HepG2 (cell line): ENCODE measurements around the gene FCN3. TPM values are rescaled to one million over a fixed set of nuclear protein-coding genes. Genes with fewer than 3 reads are reported as not detected.

ENCODE experiments used
- ATAC-seq: fragments of 200-7000 bp; cut with Tn5 transposase; 3 replicates; pipeline ENCODE4 v1.9.1; 2020; ENCODE audit warnings: mild to moderate bottlenecking, moderate library complexity
- BruUV-seq: library from RNA; stranded (reverse); fragments of 400-500 nt; replicated peaks from 2 replicates; lab custom pipeline; 2021; lab: Mats Ljungman, UMichigan
- CTCF ChIA-PET: fragments of 300-600 bp; formaldehyde crosslinking; extraction: SDS; loops from one replicate; lab custom pipeline; 2021; ENCODE audit warnings: low total read pairs, inconsistent platforms, low intra/inter-chr PET ratio; lab: Yijun Ruan, JAX
- POLR2A ChIA-PET: fragments of 350-600 bp; sonication (Branson Sonifier 250); formaldehyde crosslinking; loops from one replicate; lab custom pipeline; 2020; ENCODE audit warnings: antibody characterized with exemption, inconsistent platforms; lab: Yijun Ruan, JAX
- DNase-seq: peaks from one replicate; pipeline ENCODE4 v3.0.0-alpha.2; 2015; ENCODE audit warnings: low spot score
- FAIRE-seq: peaks from 3 replicates; lab custom pipeline; 2011; peaks lifted over from hg19 to GRCh38; lab: Jason Lieb, UNC
- H2AFZ ChIP-seq: one replicate; pipeline ENCODE4 v1.6.1; 2011; ENCODE audit warnings: low read length, inconsistent platforms
- H3K27ac ChIP-seq: fragments of 300-600 bp; 3 replicates; pipeline ENCODE4 v1.8.0; 2011; ENCODE audit warnings: mixed run types, mild to moderate bottlenecking, mixed read lengths, low read length, inconsistent platforms; ENCODE audit not compliant: insufficient read depth; ENCODE audit errors: extremely low read length
- H3K27me3 ChIP-seq, 2 experiments: fragments of 200-600 bp in 1 of 2; 2 replicates in 1 of 2; 3 replicates in 1 of 2; pipeline versions ENCODE4 v1.6.0 to v1.8.0; 2011; ENCODE audit warnings: low read length in 2 of 2, mild to moderate bottlenecking in 2 of 2, moderate library complexity in 2 of 2, inconsistent platforms in 1 of 2; ENCODE audit not compliant: insufficient read depth in 2 of 2, control insufficient read depth in 1 of 2
- H3K36me3 ChIP-seq, 2 experiments: fragments of 200-600 bp in 1 of 2; replicated peaks in 1 of 2; 2 replicates in 1 of 2; 3 replicates in 1 of 2; pipeline versions ENCODE4 v1.5.1 to v1.8.0; 2011; ENCODE audit warnings: low read length in 2 of 2, inconsistent platforms in 1 of 2; ENCODE audit not compliant: insufficient read depth in 2 of 2, control insufficient read depth in 1 of 2
- H3K4me1 ChIP-seq: 2 replicates; pipeline ENCODE4 v1.5.1; 2012; ENCODE audit warnings: low read length, inconsistent platforms; ENCODE audit not compliant: insufficient read depth
- H3K4me2 ChIP-seq: 2 replicates; pipeline ENCODE4 v1.6.0; 2011; ENCODE audit warnings: low read depth, low read length, inconsistent platforms
- H3K4me3 ChIP-seq, 3 experiments: fragments of 200-600 bp in 1 of 3; sonication (generic), shearing (Covaris generic) in 1 of 3; replicated peaks in 1 of 3; 2 replicates each; pipeline ENCODE4 v1.5.1; 2011 to 2016; ENCODE audit warnings: low read length in 3 of 3, inconsistent platforms in 2 of 3, low read depth in 2 of 3, mild to moderate bottlenecking in 2 of 3, control low read depth in 1 of 3, mixed read lengths in 1 of 3; ENCODE audit not compliant: insufficient read depth in 1 of 3
- H3K79me2 ChIP-seq: one replicate; pipeline ENCODE4 v1.6.1; 2011; ENCODE audit warnings: low read length, inconsistent platforms; ENCODE audit not compliant: insufficient read depth
- H3K9ac ChIP-seq: 2 replicates; pipeline ENCODE4 v1.6.0; 2011; ENCODE audit warnings: mild to moderate bottlenecking, low read depth, low read length, inconsistent platforms; ENCODE audit not compliant: insufficient read depth
- H3K9me3 ChIP-seq: 2 replicates; pipeline ENCODE4 v1.5.1; 2012; ENCODE audit warnings: mild to moderate bottlenecking, low read length
- H4K20me1 ChIP-seq: 2 replicates; pipeline ENCODE4 v1.6.0; 2011; ENCODE audit warnings: inconsistent platforms, mild to moderate bottlenecking, low read length, moderate library complexity; ENCODE audit not compliant: insufficient read depth
- ETS1 ChIP-seq: sonication (generic); formaldehyde crosslinking; IDR thresholded peaks from 2 replicates; pipeline ENCODE4 v1.4.0; 2020; ENCODE audit warnings: missing genetic modification reagents
- KDM2A ChIP-seq: sonication (generic); formaldehyde crosslinking; IDR thresholded peaks from 2 replicates; pipeline ENCODE4 v1.4.0; 2020; ENCODE audit warnings: low read depth, missing genetic modification reagents, borderline replicate concordance
- MXD3 ChIP-seq: IDR thresholded peaks from 2 replicates; pipeline ENCODE4 v1.6.1; 2016; ENCODE audit warnings: mild to moderate bottlenecking, missing biosample characterization, missing genetic modification reagents
- MXI1 ChIP-seq: IDR thresholded peaks from 3 replicates; pipeline ENCODE4 v1.6.1; 2012; ENCODE audit warnings: low read depth, low read length, inconsistent platforms, borderline replicate concordance
- NFE2 ChIP-seq: sonication (generic); formaldehyde crosslinking; IDR thresholded peaks from 2 replicates; pipeline ENCODE4 v1.4.0; 2020; ENCODE audit warnings: missing genetic modification reagents
- PHF20 ChIP-seq: sonication (generic); formaldehyde crosslinking; IDR thresholded peaks from 2 replicates; pipeline ENCODE4 v1.5.0; 2020; ENCODE audit warnings: mild to moderate bottlenecking, missing genetic modification reagents
- SALL1 ChIP-seq: sonication (generic); formaldehyde crosslinking; IDR thresholded peaks from 2 replicates; pipeline ENCODE4 v1.8.0; 2022; ENCODE audit warnings: mild to moderate bottlenecking, missing genetic modification reagents
- SMC3 ChIP-seq: IDR thresholded peaks from 2 replicates; pipeline ENCODE4 v1.6.1; 2011; ENCODE audit warnings: low read length, improper control_type of control experiment
- TFAP4 ChIP-seq: sonication (generic); IDR thresholded peaks from 2 replicates; pipeline ENCODE4 v1.6.1; 2016; ENCODE audit warnings: low read depth, borderline replicate concordance
- XRCC5 ChIP-seq: fragments of 200-400 bp; formaldehyde crosslinking; optimal IDR thresholded peaks from 2 replicates; pipeline ENCODE3; 2017; ENCODE audit warnings: mild to moderate bottlenecking, low read length
- ZBTB7B ChIP-seq: sonication (generic); formaldehyde crosslinking; IDR thresholded peaks from 2 replicates; pipeline ENCODE4 v1.4.0; 2020; ENCODE audit warnings: missing genetic modification reagents
- ZNF33B ChIP-seq: sonication (generic); formaldehyde crosslinking; IDR thresholded peaks from 2 replicates; pipeline ENCODE4 v1.5.1; 2020; ENCODE audit warnings: mild to moderate bottlenecking, missing genetic modification reagents
- WGBS: methylation state at CpG from one replicate; pipeline ENCODE4 v1.1.6; 2017; ENCODE audit warnings: low lambda C conversion rate; 5-methylcytosine and 5-hydroxymethylcytosine counted together
- in situ Hi-C: cut with HindIII; loops from 2 replicates; pipeline ENCODE4 v1.10.0; 2017; ENCODE audit warnings: low pct_unique_long_range_greater_than_20kb; ENCODE audit not compliant: extremely low pct_ligation_motif_present
- intact Hi-C: fragments of 100-400 bp; cut with micrococcal nuclease; formaldehyde crosslinking; loops from one replicate; pipeline ENCODE4 v1.10.0; 2022; ENCODE audit not compliant: unreplicated experiment
- polyA plus RNA-seq, 8 experiments: library from polyadenylated mRNA; depleted of rRNA in 3 of 8; stranded (reverse) in 7 of 8; unstranded in 1 of 8; fragments of >200 nt; fragmentation: Illumina TruSeq in 4 of 8; extraction: Trizol in 4 of 8; gene quantifications; 2 replicates each; pipeline versions ENCODE4 v1.2.1 to v1.2.3, GENCODE V29; 2011 to 2016; ENCODE audit warnings: low read depth in 4 of 8, missing spikeins in 1 of 8, mixed read lengths in 1 of 8; ENCODE audit not compliant: insufficient read depth in 1 of 8
- total RNA-seq, 5 experiments: library from RNA; depleted of rRNA; stranded (reverse); fragments of >200 nt; fragmentation: Illumina TruSeq; extraction: Trizol; gene quantifications; 2 replicates each; pipeline ENCODE4 v1.2.3, GENCODE V29; 2016; ENCODE audit warnings: low read depth in 1 of 5

Gene FCN3
- total and polyA plus RNA-seq, 2 of the 13 experiments (the other 11 are each of a cell fraction or from before 2014, with no cell fraction given), result not detected

- ChIA-PET POLR2A (no interaction called here), CTCF (no interaction called here)
- ATAC-seq (no peak), DNase-seq (no peak), FAIRE-seq (no peak)
- Histone ChIP-seq H3K4me1 (peaks cover 13% of the 10 kb centered on the region), H3K4me3 (no peak overlapping the region), H3K27ac (no peak overlapping the region), H3K9me3 (no peaks in the 10 kb centered on the region), H3K36me3 (no peaks in the 10 kb centered on the region), H4K20me1 (no peaks in the 10 kb centered on the region), H3K27me3 (0 out of 5 replicates have a peak, but pooled peaks cover 0 to 2% of the 10 kb centered on the region in 2 experiments), H2AFZ (no peak overlapping the region), H3K79me2 (no peaks in the 10 kb centered on the region), H3K4me2 (no peak overlapping the region), H3K9ac (no peak overlapping the region)
- in situ Hi-C loops, result no loop called here
- 41% methylated on average over 3 of the region's 3 CpGs for WGBS
- intact Hi-C loops, result loop anchor here (10.0 kb wide), 1 partner anchor 268 kb away; no protein-coding TSS in a partner anchor
- no TSS peak for BruUV-seq
- TF ChIP-seq ZNF33B (CRISPR knock-in tag), result no peak
Measured at GRCh38 chr1:27397110-27397509, 22.5 kb upstream of the FCN3 start.

GRCh38 chr1:27395441-27396195 is 21.0 kb upstream of the FCN3 start:
- in situ Hi-C loops, result no loop called here
- CTCF ChIA-PET, result interaction anchor here (1.3 to 2.4 kb wide), 4 partner anchors 38 to 99 kb away, joined by 4 to 17 read pairs (median 8); no protein-coding TSS in a partner anchor
- TF ChIP-seq MXD3 (0 out of 2 replicates have a peak, but pooled peaks have one; percentile 44), NFE2 (CRISPR knock-in tag) (no peak), SALL1 (peak; percentile 36; the same call in 1 of the 2 replicates), PHF20 (CRISPR knock-in tag) (no peak), ETS1 (no peak), KDM2A (CRISPR knock-in tag) (peak; percentile 29; the same call in 1 of the 2 replicates), XRCC5 (peak; percentile 39), MXI1 (0 out of 3 replicates have a peak, but pooled peaks have one; percentile 9), TFAP4 (peak; percentile 41; the same call in 1 of the 2 replicates), SMC3 (peak; percentile 58), ZBTB7B (0 out of 2 replicates have a peak, but pooled peaks have one; percentile 30)

More at GRCh38 chr1:27395441-27396195, 21.0 kb upstream of the FCN3 start:
- Histone ChIP-seq H3K4me2 (no peak overlapping the region), H3K4me3 (no peak overlapping the region), H3K27ac (no peak overlapping the region), H3K9me3 (no peaks in the 10 kb centered on the region), H3K79me2 (no peaks in the 10 kb centered on the region), H3K36me3 (no peaks in the 10 kb centered on the region), H2AFZ (no peak overlapping the region), H3K4me1 (peaks cover 28% of the 10 kb centered on the region), H3K9ac (no peak overlapping the region), H3K27me3 (peaks cover 0 to 2% of the 10 kb centered on the region in 2 experiments; a peak in 2 of 5 replicates), H4K20me1 (no peaks in the 10 kb centered on the region)
- POLR2A ChIA-PET, result interaction anchor here (0.6 to 1.8 kb wide), 4 partner anchors 18 to 211 kb away, joined by 3 to 6 read pairs (median 3); partner anchors contain the start of gene WASF2
- DNase-seq (peak; percentile 40), ATAC-seq (peak; percentile 32), FAIRE-seq (no peak)
- intact Hi-C loops, result loop anchor here (1.0 to 10.0 kb wide), 2 partner anchors 38 to 269 kb away; no protein-coding TSS in a partner anchor
- WGBS, result 0% methylated on average over 7 of the region's 10 CpGs
- no TSS peak for BruUV-seq
